Stimulated activated memory B cell treated with anti-CD40 and anti-IgM and Interleukin-4, amounts not matched to agents 10 μg/mL and 1 μg/mL and 100 μg/mL, for 72 hours (primary cell): Measurements from ENCODE around the gene FOXQ1.
"Not testable (repeated sequence)": the region's sequence is repeated elsewhere in the genome, so short reads cannot be mapped to it uniquely, and the experiment has no call there.

ENCODE experiments used
- ATAC-seq: fragments of 150-1000 bp; cut with Tn5 transposase; 2 replicates; pipeline ENCODE4 v1.10.0; 2021
- H3K27ac Mint-ChIP-seq: one replicate; pipeline ENCODE4 v1.8.0; 2022; ENCODE audit warnings: mild to moderate bottlenecking, mixed read lengths
- H3K27me3 Mint-ChIP-seq: one replicate; pipeline ENCODE4 v1.8.0; 2022; ENCODE audit warnings: mixed read lengths
- H3K36me3 Mint-ChIP-seq: one replicate; pipeline ENCODE4 v1.8.0; 2022; ENCODE audit warnings: mixed read lengths
- H3K4me1 Mint-ChIP-seq: one replicate; pipeline ENCODE4 v1.8.0; 2022; ENCODE audit warnings: mixed read lengths
- H3K4me3 Mint-ChIP-seq: one replicate; pipeline ENCODE4 v1.8.0; 2022; ENCODE audit warnings: mild to moderate bottlenecking, moderate library complexity, mixed read lengths
- H3K9me3 Mint-ChIP-seq: one replicate; pipeline ENCODE4 v1.8.0; 2022; ENCODE audit warnings: mixed read lengths

Gene FOXQ1

DNA sequence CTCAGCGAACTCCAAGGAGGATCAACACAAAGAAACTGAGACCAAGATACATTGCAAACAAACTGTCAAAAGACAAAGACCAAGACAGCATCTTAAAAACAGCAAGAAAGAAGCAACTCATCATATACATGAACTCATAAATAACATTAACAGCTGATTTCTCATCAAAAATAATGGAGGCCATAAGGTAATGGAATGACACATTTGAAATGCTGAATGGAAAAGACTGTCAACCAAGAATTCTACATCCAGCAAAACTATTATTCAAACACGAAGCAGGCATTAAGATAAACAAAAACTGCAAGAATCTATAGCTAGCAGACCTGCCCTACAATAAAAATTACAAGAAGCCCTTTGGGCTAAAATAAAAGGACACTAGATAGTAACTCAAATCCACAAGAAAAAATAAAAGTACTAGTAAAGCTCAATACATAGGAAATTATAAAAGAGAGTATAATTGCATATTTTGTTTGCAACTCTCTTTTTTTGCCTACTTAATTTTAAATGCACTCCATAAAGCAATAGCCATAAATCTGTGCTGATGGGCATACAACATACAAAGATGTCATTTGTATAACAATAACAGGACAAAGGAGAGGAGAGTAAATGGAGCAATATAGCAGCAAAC lies 39.6 kb downstream of the FOXQ1 start:
- H3K4me3 Mint-ChIP-seq: no peak overlapping the region
- no peaks in the 10 kb centered on the region for H3K36me3 Mint-ChIP-seq
- ATAC-seq: no peak
- H3K27ac Mint-ChIP-seq: no peak overlapping the region
- H3K4me1 Mint-ChIP-seq: no peaks in the 10 kb centered on the region
- peaks cover 55% of the 10 kb centered on the region for H3K27me3 Mint-ChIP-seq
- H3K9me3 Mint-ChIP-seq: peaks cover 24% of the 10 kb centered on the region

DNA sequence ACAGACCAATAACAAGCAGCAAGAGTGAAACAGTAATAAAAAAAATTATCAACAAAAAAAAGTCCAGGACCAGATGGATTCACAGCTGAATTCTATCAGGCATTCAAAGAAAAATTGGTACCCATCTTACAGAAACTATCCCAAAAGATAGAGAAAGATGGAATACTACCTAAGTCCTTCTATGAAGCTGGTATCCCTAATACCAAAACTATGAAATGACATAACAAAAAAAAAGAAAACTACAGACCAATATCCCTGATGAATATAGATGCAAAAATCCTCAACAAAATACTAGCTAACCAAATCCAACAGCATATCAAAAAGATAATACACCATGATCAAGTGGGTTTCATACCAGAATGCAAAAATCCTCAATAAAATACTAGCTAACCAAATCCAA lies 43.2 kb downstream of the FOXQ1 start:
- Mint-ChIP-seq H3K27me3 (peaks cover 36% of the 10 kb centered on the region), H3K9me3 (peaks cover 22% of the 10 kb centered on the region)
- not testable (repeated sequence) for H3K4me1 Mint-ChIP-seq, H3K27ac Mint-ChIP-seq, ATAC-seq, H3K4me3 Mint-ChIP-seq, H3K36me3 Mint-ChIP-seq

DNA sequence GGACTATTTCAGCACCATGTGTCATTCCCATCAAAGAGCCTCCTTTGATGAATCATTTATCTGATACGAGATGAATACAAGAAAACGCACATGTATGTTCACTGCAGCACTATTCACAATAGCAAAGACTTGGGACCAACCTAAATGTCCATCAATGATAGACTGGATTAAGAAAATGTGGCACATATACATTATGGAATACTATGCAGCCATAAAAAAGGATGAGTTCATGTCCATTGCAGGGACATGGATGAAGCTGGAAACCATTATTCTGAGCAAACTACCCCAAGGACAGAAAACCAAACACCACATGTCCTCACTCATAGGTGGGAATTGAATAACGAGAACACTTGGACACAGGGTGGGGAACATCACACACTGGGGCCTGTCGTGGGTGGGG lies 49.8 kb downstream of the FOXQ1 start:
- H3K27me3 Mint-ChIP-seq: peaks cover 33% of the 10 kb centered on the region

DNA sequence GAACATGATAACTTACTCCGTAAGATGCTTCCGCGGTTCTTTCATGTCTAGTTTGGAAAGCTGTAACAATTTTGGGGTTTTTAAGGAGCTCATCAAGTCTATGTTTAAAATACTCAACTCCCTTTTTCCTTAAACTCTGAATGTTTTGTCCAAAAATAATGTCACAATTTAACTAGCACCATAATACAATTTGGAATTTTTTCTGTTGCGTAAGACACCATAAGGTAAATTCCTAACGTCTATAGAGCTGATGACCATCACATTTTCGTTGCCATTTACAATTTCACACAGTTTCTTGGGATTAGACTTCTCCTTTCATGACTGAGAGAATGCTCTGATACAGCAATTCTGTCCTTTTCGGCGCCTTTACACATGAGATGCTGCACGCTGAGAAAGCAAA lies 50.7 kb downstream of the FOXQ1 start:
- no peak overlapping the region for H3K4me3 Mint-ChIP-seq
- H3K36me3 Mint-ChIP-seq: no peaks in the 10 kb centered on the region

More for the DNA sequence above, 49.8 kb downstream of the FOXQ1 start:
- not testable (repeated sequence) for ATAC-seq, H3K27ac Mint-ChIP-seq, H3K4me1 Mint-ChIP-seq, H3K9me3 Mint-ChIP-seq, H3K4me3 Mint-ChIP-seq, H3K36me3 Mint-ChIP-seq

DNA sequence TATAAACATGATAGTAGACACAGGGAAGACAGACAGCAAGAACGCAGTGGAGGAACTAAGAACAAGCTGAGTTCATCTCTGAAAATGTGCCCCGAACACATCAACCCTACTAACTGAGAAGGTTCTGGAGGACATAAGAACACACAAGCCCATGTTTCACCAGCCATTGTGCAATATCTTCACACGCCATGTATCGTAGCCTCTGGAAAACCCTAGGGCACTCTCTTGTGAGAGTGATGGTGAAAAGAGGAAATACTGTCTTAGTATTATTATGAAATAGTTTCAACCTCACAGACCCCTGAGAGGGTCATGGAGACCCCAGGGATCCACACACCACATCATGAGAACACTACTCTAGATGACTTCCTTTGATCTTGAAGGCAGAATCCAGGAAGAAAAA lies 51.4 kb downstream of the FOXQ1 start:
- no peaks in the 10 kb centered on the region for H3K36me3 Mint-ChIP-seq
- no peak overlapping the region for H3K27ac Mint-ChIP-seq
- H3K27me3 Mint-ChIP-seq: peaks cover 44% of the 10 kb centered on the region
- no peaks in the 10 kb centered on the region for H3K9me3 Mint-ChIP-seq
- H3K4me1 Mint-ChIP-seq: no peaks in the 10 kb centered on the region
- no peak overlapping the region for H3K4me3 Mint-ChIP-seq
- no peak for ATAC-seq

More for the DNA sequence above, 50.7 kb downstream of the FOXQ1 start:
- no peak for ATAC-seq
- no peaks in the 10 kb centered on the region for H3K9me3 Mint-ChIP-seq
- no peak overlapping the region for H3K27ac Mint-ChIP-seq
- no peaks in the 10 kb centered on the region for H3K4me1 Mint-ChIP-seq
- H3K27me3 Mint-ChIP-seq: peaks cover 37% of the 10 kb centered on the region

DNA sequence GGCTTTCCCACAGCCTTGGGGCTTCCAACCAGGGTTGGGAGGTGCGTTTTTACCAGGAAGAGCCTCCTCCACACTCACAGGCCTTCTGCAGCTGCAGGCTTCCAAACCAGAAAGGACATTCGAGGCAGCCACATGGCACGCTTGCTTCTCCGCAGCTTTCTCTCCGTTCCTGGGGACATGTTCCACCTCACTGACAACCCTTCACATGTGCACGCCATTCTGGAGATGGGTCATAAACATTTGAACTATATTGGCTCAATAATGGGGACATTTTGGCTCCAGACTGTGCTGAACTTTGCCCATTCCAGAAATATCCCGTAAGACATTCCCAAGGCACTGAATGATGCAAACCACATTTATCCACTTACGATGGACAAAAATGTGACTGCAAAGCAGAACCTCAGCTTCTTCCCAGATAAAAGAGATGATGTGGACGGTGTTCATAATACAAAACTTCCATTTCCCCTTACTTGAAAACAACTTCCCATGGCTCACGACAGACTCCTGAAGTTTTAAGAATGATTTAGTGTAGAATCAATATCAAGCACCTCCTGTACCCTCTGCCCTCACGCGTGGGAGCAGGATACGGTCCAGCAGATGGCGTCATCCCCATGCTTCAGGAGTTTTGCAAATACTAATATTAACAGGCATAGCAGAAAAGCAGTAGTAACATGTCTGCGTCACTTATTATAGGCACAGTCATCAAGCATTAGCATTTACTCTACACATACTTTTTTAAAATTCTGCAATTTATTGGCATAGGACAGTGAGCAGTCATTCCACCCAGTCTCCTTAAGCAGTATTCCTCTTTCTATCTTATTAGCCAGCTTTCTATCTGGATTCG lies 52.1 kb downstream of the FOXQ1 start:
- ATAC-seq: no peak
- Mint-ChIP-seq H3K4me1 (no peaks in the 10 kb centered on the region), H3K36me3 (no peaks in the 10 kb centered on the region), H3K27ac (no peak overlapping the region), H3K4me3 (no peak overlapping the region), H3K27me3 (peaks cover 50% of the 10 kb centered on the region), H3K9me3 (no peaks in the 10 kb centered on the region)
